ENCODE results near the gene EXOC6.

- TF ChIP-seq CTCF (conservative IDR thresholded peaks at IDR 0.05; ENCODE audit: low read length) = no peak
- TF ChIP-seq EZH2phosphoT487 (IDR thresholded peaks at IDR 0.05; ENCODE audit: borderline replicate concordance, low read depth, low read length) = no peak
Observed at GRCh38 chr10:92814790-92815189, 33.5 kb upstream of the EXOC6 start.
